H1 (cell line): ENCODE data around the gene SEMA5B. TPM values are rescaled to one million over a fixed set of nuclear protein-coding genes. Genes with fewer than 3 reads are reported as not detected.

Experiments
- CTCF ChIA-PET: fragments of 300-600 bp; sonication (Branson Sonifier 250); formaldehyde crosslinking; loops from one replicate; lab custom pipeline; 2021; ENCODE audit not compliant: partially characterized antibody; lab: Charles Lee
- POLR2A ChIA-PET: fragments of 300-600 bp; sonication (Branson Sonifier 250); formaldehyde crosslinking; loops from one replicate; lab custom pipeline; 2021; ENCODE audit warnings: inconsistent platforms; ENCODE audit not compliant: partially characterized antibody; lab: Charles Lee
- DNase-seq, 2 experiments: peaks; one replicate each; pipeline versions ENCODE4 v3.0.0 to v3.0.0-alpha.2; 2010 to 2022; ENCODE audit warnings: low spot score in 2 of 2, low read depth in 1 of 2, mixed read lengths in 1 of 2
- FAIRE-seq: peaks from 2 replicates; lab custom pipeline; 2011; peaks lifted over from hg19 to GRCh38; lab: Jason Lieb, UNC
- H2AFZ ChIP-seq: 2 replicates; pipeline ENCODE4 v1.8.1; 2012; ENCODE audit warnings: low read length, inconsistent platforms
- H2AK5ac ChIP-seq: 2 replicates; pipeline ENCODE4 v1.6.1; 2013; ENCODE audit warnings: low read depth, low read length
- H2BK120ac ChIP-seq: replicated peaks from 2 replicates; pipeline ENCODE3; 2013; ENCODE audit warnings: low read depth, low read length, inconsistent platforms
- H2BK12ac ChIP-seq: 2 replicates; pipeline ENCODE4 v1.6.1; 2013; ENCODE audit warnings: low read depth, low read length
- H2BK15ac ChIP-seq: 2 replicates; pipeline ENCODE4 v1.6.1; 2013; ENCODE audit warnings: low read length
- H2BK20ac ChIP-seq: 2 replicates; pipeline ENCODE4 v1.6.1; 2013; ENCODE audit warnings: low read length
- H2BK5ac ChIP-seq: 2 replicates; pipeline ENCODE4 v1.6.1; 2013; ENCODE audit warnings: low read depth, low read length
- H3K14ac ChIP-seq: 2 replicates; pipeline ENCODE4 v1.6.1; 2013; ENCODE audit warnings: inconsistent platforms; ENCODE audit not compliant: insufficient read length
- H3K18ac ChIP-seq: 2 replicates; pipeline ENCODE4 v1.6.1; 2013; ENCODE audit warnings: low read length; ENCODE audit errors: extremely low read depth
- H3K23ac ChIP-seq: 2 replicates; pipeline ENCODE4 v1.6.1; 2013; ENCODE audit warnings: inconsistent platforms; ENCODE audit not compliant: insufficient read length
- H3K23me2 ChIP-seq: 2 replicates; pipeline ENCODE4 v1.6.1; 2013; ENCODE audit warnings: low read depth, low read length
- H3K27ac ChIP-seq: 2 replicates; pipeline ENCODE4 v1.6.1; 2011; ENCODE audit warnings: low read depth, low read length, inconsistent platforms
- H3K27me3 ChIP-seq, 4 experiments: replicated peaks in 1 of 4; 1 replicate in 1 of 4; 2 replicates in 3 of 4; pipeline versions ENCODE4 v1.6.1 to v1.8.1; 2011 to 2013; ENCODE audit warnings: low read length in 3 of 4, mild to moderate bottlenecking in 3 of 4, inconsistent platforms in 2 of 4, mixed read lengths in 2 of 4, moderate library complexity in 1 of 4; ENCODE audit not compliant: control insufficient read depth in 3 of 4, insufficient read depth in 3 of 4; ENCODE audit errors: extremely low read depth in 1 of 4
- H3K36me3 ChIP-seq, 4 experiments: 2 replicates each; pipeline versions ENCODE4 v1.6.1 to v1.8.1; 2011 to 2013; ENCODE audit warnings: mild to moderate bottlenecking in 4 of 4, low read length in 3 of 4, moderate library complexity in 2 of 4, control low read depth in 1 of 4, inconsistent platforms in 1 of 4; ENCODE audit not compliant: insufficient read depth in 4 of 4, control insufficient read depth in 2 of 4
- H3K4ac ChIP-seq: replicated peaks from 2 replicates; pipeline ENCODE3; 2013; ENCODE audit warnings: low read length, low read depth, mixed read lengths, inconsistent platforms; ENCODE audit not compliant: insufficient read length
- H3K4me1 ChIP-seq, 4 experiments: replicated peaks in 1 of 4; 1 replicate in 1 of 4; 2 replicates in 3 of 4; pipeline versions ENCODE4 v1.6.1 to v1.8.1; 2011 to 2013; ENCODE audit warnings: low read length in 3 of 4, inconsistent platforms in 2 of 4, mixed read lengths in 1 of 4; ENCODE audit not compliant: insufficient read depth in 4 of 4, control insufficient read depth in 3 of 4
- H3K4me2 ChIP-seq, 2 experiments: 2 replicates each; pipeline versions ENCODE4 v1.6.1 to v1.8.1; 2011 to 2013; ENCODE audit warnings: low read depth in 2 of 2, low read length in 2 of 2, control low read depth in 1 of 2, inconsistent platforms in 1 of 2, mild to moderate bottlenecking in 1 of 2; ENCODE audit not compliant: insufficient read depth in 1 of 2
- H3K4me3 ChIP-seq, 4 experiments: fragments of 200-600, 300-600 bp in 1 of 4; sonication (generic), shearing (Covaris generic), sonication (Bioruptor Twin) in 1 of 4; 2 replicates each; pipeline versions ENCODE4 v1.5.1 to v1.8.1; 2011 to 2016; ENCODE audit warnings: low read length in 4 of 4, low read depth in 3 of 4, control low read depth in 2 of 4, inconsistent platforms in 2 of 4, mild to moderate bottlenecking in 2 of 4, mixed read lengths in 1 of 4, moderate library complexity in 1 of 4; ENCODE audit not compliant: insufficient read depth in 2 of 4; ENCODE audit errors: extremely low read depth in 1 of 4
- H3K56ac ChIP-seq: replicated peaks from 2 replicates; pipeline ENCODE3; 2013; ENCODE audit warnings: low read depth, mild to moderate bottlenecking, mixed read lengths, low read length, inconsistent platforms; ENCODE audit not compliant: insufficient read length
- H3K79me1 ChIP-seq: 2 replicates; pipeline ENCODE4 v1.6.1; 2013; ENCODE audit warnings: low read depth, low read length, control low read depth
- H3K79me2 ChIP-seq, 2 experiments: 2 replicates each; pipeline versions ENCODE4 v1.6.1 to v1.8.1; 2012 to 2013; ENCODE audit warnings: low read length in 2 of 2, mild to moderate bottlenecking in 2 of 2, inconsistent platforms in 1 of 2; ENCODE audit not compliant: insufficient read depth in 2 of 2, control insufficient read depth in 1 of 2
- H3K9ac ChIP-seq, 4 experiments: replicated peaks in 1 of 4; 1 replicate in 1 of 4; 2 replicates in 3 of 4; pipeline versions ENCODE4 v1.6.1 to v1.8.1; 2011 to 2013; ENCODE audit warnings: low read depth in 3 of 4, low read length in 3 of 4, control low read depth in 2 of 4, mild to moderate bottlenecking in 2 of 4, moderate library complexity in 2 of 4, inconsistent platforms in 1 of 4; ENCODE audit errors: extremely low read depth in 1 of 4
- H3K9me3 ChIP-seq, 2 experiments: 2 replicates each; pipeline versions ENCODE4 v1.6.1 to v1.8.1; 2012 to 2013; ENCODE audit warnings: mild to moderate bottlenecking in 2 of 2, moderate library complexity in 2 of 2, control low read depth in 1 of 2, inconsistent platforms in 1 of 2, low read depth in 1 of 2, low read length in 1 of 2, mixed read lengths in 1 of 2; ENCODE audit not compliant: insufficient read depth in 2 of 2
- H4K20me1 ChIP-seq, 2 experiments: replicated peaks in 1 of 2; 2 replicates each; pipeline versions ENCODE3 to v1.8.1; 2011 to 2013; ENCODE audit warnings: inconsistent platforms in 2 of 2, low read length in 2 of 2, mild to moderate bottlenecking in 1 of 2; ENCODE audit not compliant: insufficient read depth in 2 of 2, control insufficient read depth in 1 of 2
- H4K5ac ChIP-seq: 2 replicates; pipeline ENCODE4 v1.6.1; 2013; ENCODE audit warnings: low read length, low read depth, mixed read lengths, inconsistent platforms; ENCODE audit not compliant: insufficient read length
- H4K8ac ChIP-seq: 2 replicates; pipeline ENCODE4 v1.8.0; 2013; ENCODE audit warnings: mild to moderate bottlenecking, moderate library complexity, low read length, inconsistent platforms; ENCODE audit not compliant: insufficient read depth; ENCODE audit errors: extremely low read depth
- H4K91ac ChIP-seq: replicated peaks from 2 replicates; pipeline ENCODE3; 2013; ENCODE audit warnings: low read length, mixed read lengths, inconsistent platforms; ENCODE audit not compliant: insufficient read length
- CTCF ChIP-seq, 3 experiments: IDR thresholded peaks; 1 replicate in 2 of 3; 2 replicates in 1 of 3; pipeline versions ENCODE4 v1.5.1 to v1.6.1; 2011; ENCODE audit warnings: low read length in 3 of 3, mild to moderate bottlenecking in 3 of 3, inconsistent platforms in 2 of 3, low read depth in 1 of 3, moderate library complexity in 1 of 3; ENCODE audit not compliant: insufficient read depth in 1 of 3; ENCODE audit errors: control extremely low read depth in 1 of 3
- JUN ChIP-seq: IDR thresholded peaks from 2 replicates; pipeline ENCODE4 v1.6.1; 2011; ENCODE audit warnings: low read depth, mild to moderate bottlenecking, improper control_type of control experiment, low read length
- RAD21 ChIP-seq, 2 experiments: IDR thresholded peaks in 1 of 2; conservative IDR thresholded peaks in 1 of 2; 2 replicates each; pipeline ENCODE4 v1.6.1; 2011; ENCODE audit warnings: low read depth in 2 of 2, low read length in 2 of 2, improper control_type of control experiment in 1 of 2, inconsistent platforms in 1 of 2, mild to moderate bottlenecking in 1 of 2, moderate library complexity in 1 of 2
- ZNF274 ChIP-seq: IDR thresholded peaks from 2 replicates; pipeline ENCODE4 v1.7.0; 2012; ENCODE audit warnings: low read length, borderline replicate concordance; ENCODE audit errors: extremely low read depth
- WGBS, 2 experiments: shearing (Covaris generic) in 1 of 2; methylation state at CpG; one replicate each; pipeline versions ENCODE4 v1.1.6 to v1.1.7; 2013 to 2015; ENCODE audit warnings: low lambda C conversion rate in 2 of 2, mixed read lengths in 2 of 2, inconsistent platforms in 1 of 2, low coverage in 1 of 2, missing lambda C conversion rate in 1 of 2; ENCODE audit not compliant: insufficient replicate concordance in 2 of 2, insufficient coverage in 1 of 2, insufficient read length in 1 of 2; ENCODE audit errors: extremely low coverage in 1 of 2, missing lambda C conversion rate in 1 of 2; 5-methylcytosine and 5-hydroxymethylcytosine counted together
- polyA plus RNA-seq, 7 experiments: library from polyadenylated mRNA; depleted of rRNA in 3 of 7; stranded (reverse) in 5 of 7; unstranded in 2 of 7; fragments of >200 nt in 5 of 7; fragments of 200-250 nt in 2 of 7; gene quantifications; 1 replicate in 5 of 7; 2 replicates in 1 of 7; 4 replicates in 1 of 7; pipeline versions ENCODE4 v1.2.1 to v1.2.3, GENCODE V29; 2011 to 2013; ENCODE audit warnings: missing spikeins in 2 of 7, mixed read lengths in 2 of 7
- total RNA-seq: library from RNA; stranded (reverse); fragmentation: NEBNext Ultra II Directional; extraction: Animal tissue kit (Norgen Biotek cat#: 25700); gene quantifications from 2 replicates; pipeline ENCODE4 v1.2.1, GENCODE V29; 2021

The SEMA5B gene
- total and polyA plus RNA-seq, 2 of the 8 experiments (the other 6 are each of a cell fraction or from before 2014, with no cell fraction given): 13.1 to 22.4 TPM

- H2BK20ac ChIP-seq: no peak overlapping the region
- no peak overlapping the region for H2BK5ac ChIP-seq
- DNase-seq (no peak), FAIRE-seq (peak; percentile 42)
- no peak overlapping the region for H2BK15ac ChIP-seq
- no peaks in the 10 kb centered on the region; a peak in 2 of 7 replicates for H3K27me3 ChIP-seq
- no peak overlapping the region for H3K18ac ChIP-seq
- peaks cover 0 to 13% (median 4%) of the 10 kb centered on the region in 4 experiments; a peak in 6 of 7 replicates for H3K4me1 ChIP-seq
- CTCF ChIA-PET: interaction anchor here (0.8 to 6.3 kb wide), 56 partner anchors 12 to 306 kb away, joined by 3 to 151 read pairs (median 6); partner anchors contain the start of genes PDIA5 and SEMA5B
- no peak overlapping the region for H3K27ac ChIP-seq
- no peaks in the 10 kb centered on the region; the same call in 1 of the 2 replicates for H3K79me1 ChIP-seq
- no peak overlapping the region for H4K5ac ChIP-seq
- no peak overlapping the region for H3K4me2 ChIP-seq
- no peaks in the 10 kb centered on the region for H3K9me3 ChIP-seq
- no peaks in the 10 kb centered on the region; the same call in 1 of the 2 replicates for H3K23me2 ChIP-seq
- POLR2A ChIA-PET: interaction anchor here (0.6 kb wide), 1 partner anchor 265 kb away, joined by 3 read pairs; no protein-coding TSS in a partner anchor
- H3K56ac ChIP-seq: no peak overlapping the region
- H3K36me3 ChIP-seq: no peaks in the 10 kb centered on the region
- no peak overlapping the region for H2BK12ac ChIP-seq
- no peak overlapping the region for H3K14ac ChIP-seq
- no peak overlapping the region for H2BK120ac ChIP-seq
- peaks cover 0 to 3% of the 10 kb centered on the region in 2 experiments for H4K20me1 ChIP-seq
- H2AFZ ChIP-seq: no peak overlapping the region
- no peak overlapping the region for H3K4ac ChIP-seq
- no peak overlapping the region for H3K23ac ChIP-seq
- no peak overlapping the region for H2AK5ac ChIP-seq
- TF ChIP-seq ZNF274 (no peak), JUN (no peak), RAD21 (IDR thresholded peaks at IDR 0.05 in 1 of 2, conservative IDR thresholded peaks at IDR 0.05 in 1 of 2; ENCODE audit: low read depth in 2 of 2, low read length in 2 of 2) (peak; percentile 7 to 36; a peak in 1 of 4 replicates), CTCF (IDR thresholded peaks at IDR 0.05; ENCODE audit: control extremely low read depth in 1 of 3, insufficient read depth in 1 of 3, low read depth in 1 of 3, low read length in 3 of 3) (peak; percentile 18 to 41 (median 34); a peak in 2 of 4 replicates)
- no peaks in the 10 kb centered on the region for H3K79me2 ChIP-seq
- H3K4me3 ChIP-seq: no peak overlapping the region
- H4K91ac ChIP-seq: no peak overlapping the region
- no peak overlapping the region for H4K8ac ChIP-seq
- H3K9ac ChIP-seq: no peak overlapping the region
- 86% methylated on average over 6 of the region's 6 CpGs; no CpG with 5 or more reads in 1 of the 2 experiments for WGBS, 2 experiments
Measured at GRCh38 chr3:122941228-122942206, 86.0 kb downstream of the SEMA5B start.
